GM19238 (cell line): ENCODE data around the gene TMEM163.
A peak's percentile ranks its signal among the peaks of the same experiment; 100 is the strongest.
"Not testable (repeated sequence)": the region's sequence is repeated elsewhere in the genome, so short reads cannot be mapped to it uniquely, and the experiment has no call there.

Experiments
- DNase-seq: peaks from one replicate; pipeline ENCODE4 v3.0.0; 2011; ENCODE audit warnings: low spot score; ENCODE audit not compliant: insufficient read length

Gene TMEM163

DNA sequence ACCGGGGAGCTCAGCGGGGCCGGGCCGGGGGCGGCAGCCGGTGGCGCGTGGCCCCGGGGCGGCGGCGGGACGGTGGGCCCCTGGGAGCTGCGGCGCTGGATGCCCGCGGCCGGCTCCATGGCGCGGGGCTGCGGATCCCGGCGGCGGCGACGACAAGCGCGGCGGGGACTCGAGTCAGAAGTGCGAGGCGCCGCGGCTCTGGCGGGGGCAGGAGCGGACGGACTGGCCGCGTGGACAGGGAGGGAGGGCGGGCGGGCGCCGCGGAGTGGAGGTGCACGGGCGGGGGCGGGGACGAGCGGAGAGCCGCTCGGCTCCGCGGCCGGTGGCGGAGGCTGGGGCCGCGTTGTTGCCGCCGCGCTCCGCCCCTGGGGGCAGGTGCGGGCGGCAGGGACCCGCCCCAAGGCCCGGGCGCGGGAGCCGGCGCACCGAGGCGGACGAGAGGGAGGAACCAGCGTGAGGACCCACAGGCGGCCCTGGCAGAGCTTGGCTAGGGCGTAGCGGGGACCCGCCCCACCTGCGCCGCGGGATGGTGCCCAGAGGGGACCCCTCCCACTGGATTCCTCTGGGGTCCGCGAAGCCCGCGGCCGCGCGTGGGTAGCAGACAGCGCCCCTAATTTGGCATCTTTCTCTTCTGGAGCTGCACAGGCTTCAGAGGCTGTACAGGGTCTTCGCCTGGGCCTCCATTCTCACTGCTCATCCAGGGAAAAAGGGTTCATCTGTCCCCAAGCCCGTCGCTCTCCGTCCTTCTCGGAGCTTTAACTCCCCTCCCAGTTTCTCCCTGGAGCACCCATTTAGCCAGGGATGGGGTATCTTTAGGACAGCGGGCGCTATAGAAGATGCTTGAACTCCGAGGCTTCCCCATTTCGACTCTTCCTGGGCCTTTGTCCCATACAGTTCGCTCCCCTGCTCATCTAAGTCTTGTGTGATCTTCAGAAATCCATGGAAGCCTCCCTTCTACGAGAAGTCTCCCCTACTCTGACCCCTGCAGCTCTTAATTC, at the start of gene TMEM163:
TMEM163 (minus strand) TSS at position 184 of the 998 bp plus-strand sequence.
- peak; percentile 25 for DNase-seq

DNA sequence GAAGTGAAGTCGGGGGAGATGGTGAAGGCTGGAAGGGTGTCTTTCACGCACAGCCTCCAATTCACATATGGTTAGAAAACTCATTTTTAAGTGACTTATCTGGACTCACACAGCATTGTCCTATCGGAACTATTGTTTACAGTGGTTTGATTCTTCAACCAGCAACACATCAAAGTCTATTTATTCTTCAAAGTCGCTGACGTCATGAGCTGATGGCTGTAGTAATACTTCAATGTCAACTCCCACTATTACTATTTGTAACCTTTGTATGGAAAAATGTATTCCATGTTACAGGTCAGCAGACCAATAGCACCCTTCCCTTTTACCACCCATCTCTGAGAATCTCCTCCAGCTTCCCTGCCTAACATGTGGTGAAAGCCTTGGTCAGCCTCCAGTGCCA, 47.8 kb upstream of the TMEM163 start:
- DNase-seq = no peak

DNA sequence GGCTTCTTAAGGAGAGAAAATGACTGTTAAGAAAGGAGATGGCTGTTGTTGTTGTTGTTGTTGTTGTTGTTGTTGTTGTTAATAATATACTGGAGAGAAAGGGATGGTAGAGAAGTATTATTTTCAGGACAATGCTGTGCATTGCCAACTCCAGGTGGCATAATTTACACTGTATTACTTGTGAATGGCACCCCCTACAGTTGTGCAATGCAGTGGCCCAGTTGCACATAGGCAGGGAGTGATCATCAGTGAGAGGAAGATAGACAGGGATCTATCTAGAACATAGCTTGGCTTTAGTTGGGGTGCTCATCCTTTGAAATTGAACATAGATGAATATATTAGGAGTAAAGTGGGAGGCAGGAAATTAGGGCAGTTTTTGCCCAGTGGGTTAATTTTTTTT, 47.2 kb upstream of the TMEM163 start:
- no peak for DNase-seq

DNA sequence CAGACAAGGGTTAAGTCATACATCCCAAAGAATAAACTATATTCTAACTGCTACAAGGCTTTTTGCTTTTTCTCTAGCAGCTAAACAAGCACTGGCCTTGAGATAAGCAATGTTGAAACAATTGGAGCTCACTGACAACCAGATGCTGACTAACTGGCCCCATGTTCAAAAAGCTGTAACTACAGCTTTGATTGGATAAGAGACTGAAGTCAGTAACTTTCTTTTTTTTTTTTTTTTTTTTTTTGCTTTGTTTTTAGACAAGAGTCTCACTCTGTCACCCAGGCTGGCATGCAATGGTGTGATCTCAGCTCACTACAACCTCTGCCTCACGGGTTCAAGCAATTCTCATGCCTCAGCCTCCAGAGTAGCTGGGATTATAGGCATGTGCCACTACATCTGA, 45.4 kb upstream of the TMEM163 start:
- DNase-seq = no peak

DNA sequence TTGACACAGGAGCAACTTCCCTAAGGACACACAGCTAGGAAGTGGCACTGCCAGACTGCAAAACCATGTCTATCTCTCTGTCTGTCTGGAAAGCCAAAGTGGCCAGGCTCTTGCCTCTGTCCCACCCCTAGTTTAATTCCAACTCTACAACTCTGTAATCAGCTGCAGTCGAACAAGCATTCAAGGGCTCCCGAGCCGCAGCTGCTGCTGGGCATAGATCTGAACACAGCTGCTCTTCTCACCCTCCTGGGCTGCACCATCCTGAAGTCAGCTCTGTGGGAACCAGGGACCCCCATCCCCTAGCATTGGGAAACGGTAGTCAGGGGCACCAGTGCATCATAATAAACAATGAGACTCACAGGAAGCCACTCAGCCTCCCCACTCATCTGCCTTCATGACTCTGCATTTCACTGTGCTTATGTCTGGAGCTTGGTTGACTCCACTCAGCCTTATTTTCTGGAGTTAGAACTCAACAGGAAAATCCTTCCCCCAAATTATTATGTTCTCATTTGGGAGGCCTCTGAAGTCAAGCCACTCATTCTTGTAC, 44.4 kb upstream of the TMEM163 start:
- DNase-seq = no peak

DNA sequence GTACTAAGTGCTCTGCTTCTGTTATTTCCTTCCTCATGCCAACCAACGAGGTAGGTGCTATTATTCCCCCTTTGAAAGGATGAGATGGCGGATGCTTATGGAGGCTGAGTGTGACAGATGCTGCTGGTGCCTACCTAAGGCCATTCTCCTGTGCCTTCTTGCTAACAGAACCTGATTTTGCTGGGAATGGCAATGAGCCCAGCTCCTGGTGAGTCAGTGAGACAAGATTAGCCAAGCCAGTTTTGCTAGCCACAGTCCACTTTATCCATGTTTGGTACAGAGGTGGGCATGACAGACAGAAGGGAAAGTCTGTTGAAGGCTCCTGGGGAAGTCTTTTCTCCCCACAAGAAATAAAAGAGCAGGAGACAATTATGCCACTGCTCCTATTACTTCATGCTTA, 43.7 kb upstream of the TMEM163 start:
- DNase-seq = no peak

DNA sequence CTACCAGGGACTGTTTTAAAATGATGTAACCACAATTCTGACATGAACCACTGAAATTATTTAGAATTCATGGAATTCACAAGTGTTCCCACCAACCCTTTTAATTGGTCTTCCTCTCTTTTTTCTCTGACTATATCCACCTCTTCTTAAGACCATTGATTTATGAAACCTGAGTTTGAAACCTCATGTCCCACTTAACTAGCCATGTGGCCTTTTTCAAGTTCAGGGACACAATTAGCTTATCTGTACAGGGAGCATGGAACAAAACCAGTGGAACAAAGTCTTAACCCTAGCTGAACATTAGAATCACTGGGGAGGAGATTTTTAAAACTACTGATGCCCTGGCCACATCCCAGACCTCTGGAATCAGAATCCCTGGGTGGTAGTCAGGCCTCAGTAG, 41.6 kb upstream of the TMEM163 start:
- no peak for DNase-seq

DNA sequence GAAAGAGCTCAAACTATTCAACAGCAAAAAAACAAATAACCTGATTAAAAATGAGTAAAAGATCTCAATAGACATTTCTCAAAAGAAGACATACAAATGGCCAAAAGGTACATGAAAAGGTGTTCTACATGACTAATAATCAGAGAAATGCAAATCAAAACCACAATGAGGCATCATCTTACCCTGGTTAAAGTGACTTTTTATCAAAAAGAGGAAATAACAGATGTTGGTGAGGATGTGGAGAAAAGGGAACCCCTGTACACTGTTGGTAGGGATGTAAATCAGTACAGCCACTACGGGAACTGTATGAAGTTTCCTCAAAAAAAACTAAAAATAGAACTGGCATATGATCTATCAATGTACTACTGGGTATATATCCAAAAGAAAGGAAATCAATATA, 39.8 kb upstream of the TMEM163 start:
- no peak for DNase-seq

DNA sequence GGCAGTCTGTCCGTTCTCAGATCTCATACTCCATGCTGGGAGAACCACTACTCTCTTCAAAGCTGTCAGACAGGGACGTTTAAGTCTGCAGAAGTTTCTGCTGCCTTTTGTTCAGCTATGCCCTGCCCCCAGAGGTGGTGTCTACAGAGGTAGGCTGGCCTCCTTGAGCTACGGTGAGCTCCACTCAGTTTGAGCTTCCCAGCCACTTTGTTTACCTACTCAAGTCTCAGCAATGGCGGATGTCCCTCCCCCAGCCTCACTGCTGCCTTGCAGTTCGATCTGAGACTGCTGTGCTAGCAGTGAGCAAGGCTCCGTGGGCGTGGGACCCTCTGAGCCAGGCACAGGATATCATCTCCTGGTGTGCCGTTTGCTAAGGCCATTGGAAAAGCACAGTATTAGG, 33.2 kb upstream of the TMEM163 start:
- not testable (repeated sequence) for DNase-seq

DNA sequence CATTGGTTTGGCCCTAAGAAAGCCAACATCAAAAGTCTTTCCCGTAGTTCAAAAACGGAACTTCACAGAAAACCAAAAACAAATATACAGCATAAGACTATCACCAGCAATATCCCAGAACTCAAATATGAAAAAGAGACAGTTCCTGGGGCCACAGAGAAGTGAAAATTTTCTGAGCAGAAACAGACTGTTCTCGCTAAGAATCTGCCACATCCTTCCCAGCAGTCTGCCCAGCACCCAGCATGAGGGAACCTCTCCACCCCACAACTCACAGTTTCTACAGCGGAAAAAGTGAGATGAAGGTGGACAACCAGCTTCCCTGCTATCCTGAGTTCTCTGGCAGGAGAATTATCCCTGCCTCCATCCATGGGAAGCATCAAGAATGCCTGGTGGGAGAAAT, 26.7 kb upstream of the TMEM163 start:
- no peak for DNase-seq

DNA sequence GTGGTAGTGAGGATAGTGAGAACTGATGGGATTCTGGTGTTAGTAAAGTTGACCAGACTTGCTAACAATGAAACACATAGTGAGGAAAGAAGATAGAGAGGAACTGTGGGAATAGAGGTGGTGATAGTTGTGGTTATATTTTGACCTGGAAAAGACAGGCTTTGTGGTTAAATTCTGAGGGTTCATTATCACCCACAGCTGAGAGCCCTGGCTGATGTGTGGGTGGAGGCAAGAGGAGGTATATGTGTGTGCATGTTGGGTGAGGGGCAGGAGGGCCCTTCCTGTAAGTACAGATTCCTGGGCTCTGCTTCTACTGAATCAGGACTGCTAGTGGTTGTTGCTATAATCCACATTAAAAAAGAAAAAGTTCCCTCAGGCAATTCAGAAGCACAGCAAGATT, 26.2 kb upstream of the TMEM163 start:
- no peak for DNase-seq

DNA sequence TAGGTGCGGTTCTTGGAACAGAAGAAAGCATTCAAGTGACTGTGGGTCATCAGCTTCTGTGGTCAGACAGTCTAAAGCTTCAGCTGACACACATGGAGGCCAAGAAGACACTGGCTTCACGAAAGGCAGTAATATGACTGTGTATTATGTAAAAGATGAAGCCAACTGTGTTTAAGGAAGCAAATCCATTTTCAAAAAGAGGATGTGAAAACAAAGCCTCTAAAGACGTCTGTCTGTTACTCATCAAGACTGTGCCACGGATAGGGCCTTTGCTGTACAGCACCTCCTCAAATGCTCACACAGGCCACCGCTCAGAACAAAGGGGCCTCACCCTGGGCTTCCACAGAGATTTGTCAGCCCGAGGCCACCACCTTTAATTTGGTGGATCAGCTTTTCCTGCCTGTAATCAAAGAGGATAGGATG, 21.1 kb upstream of the TMEM163 start:
- peak; percentile 49 for DNase-seq

DNA sequence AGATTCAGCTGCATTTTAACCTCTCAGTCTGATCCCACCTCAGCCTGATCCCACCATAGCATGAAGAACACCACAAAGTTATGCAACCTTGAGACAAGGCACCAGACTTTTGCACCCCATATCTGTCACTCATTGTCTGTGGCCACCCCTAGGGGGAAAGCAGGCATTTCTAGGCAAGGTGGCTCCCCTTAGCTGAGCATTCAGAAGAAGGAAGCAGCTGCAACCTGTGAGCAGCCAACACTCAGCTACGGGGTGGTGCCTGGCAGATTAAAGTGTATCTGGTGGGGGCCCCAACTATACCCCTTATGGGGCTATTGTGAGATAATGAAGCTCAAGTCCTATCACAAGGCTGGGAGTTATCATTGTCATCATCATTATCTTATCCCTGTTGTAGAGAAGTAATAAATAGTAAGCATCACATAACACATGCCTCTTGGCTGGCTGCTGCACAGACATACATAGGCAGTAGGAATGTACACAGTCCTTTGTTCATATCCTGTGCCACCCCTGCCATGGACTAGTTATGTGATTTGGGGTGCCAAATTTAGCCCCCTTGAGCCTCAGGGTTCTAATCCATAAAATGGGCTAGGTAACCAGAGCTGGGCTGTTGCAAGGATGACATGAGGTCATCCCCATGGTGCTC, 20.6 kb upstream of the TMEM163 start:
- DNase-seq = no peak

DNA sequence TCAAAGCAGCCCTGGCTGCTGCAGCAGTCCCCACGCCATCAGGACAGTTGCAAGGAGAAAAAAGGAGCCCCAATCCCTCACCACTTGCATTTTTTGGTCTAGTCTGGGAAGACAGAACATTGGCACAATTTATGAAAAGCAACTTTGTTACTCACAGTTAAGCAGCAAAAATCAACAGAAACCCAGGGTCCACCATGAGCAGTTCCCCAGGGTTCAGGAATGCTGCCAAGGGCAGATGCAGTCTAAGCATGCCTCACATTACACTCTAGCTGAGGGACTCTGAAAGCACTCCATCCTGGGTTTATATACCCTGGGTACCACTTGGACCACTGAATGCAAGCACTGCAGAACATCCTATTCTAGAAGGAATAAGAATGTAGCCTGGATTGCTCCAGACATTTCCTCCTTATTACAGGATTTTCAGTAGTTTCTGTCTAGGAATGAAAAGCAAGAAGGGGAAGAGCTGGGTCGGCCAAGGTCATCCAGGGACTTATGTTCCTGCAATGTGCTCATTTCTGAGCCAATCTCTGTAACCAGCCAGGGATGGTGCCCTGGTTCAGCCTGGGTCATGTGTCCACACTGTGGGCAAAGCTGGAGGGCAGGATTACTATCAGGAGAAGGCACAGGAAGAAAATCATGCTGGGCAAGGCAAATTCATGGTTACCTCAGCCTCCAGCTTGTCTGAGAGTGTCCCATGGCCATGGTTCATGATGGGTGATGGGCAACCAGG, 19.5 kb upstream of the TMEM163 start:
- no peak for DNase-seq

DNA sequence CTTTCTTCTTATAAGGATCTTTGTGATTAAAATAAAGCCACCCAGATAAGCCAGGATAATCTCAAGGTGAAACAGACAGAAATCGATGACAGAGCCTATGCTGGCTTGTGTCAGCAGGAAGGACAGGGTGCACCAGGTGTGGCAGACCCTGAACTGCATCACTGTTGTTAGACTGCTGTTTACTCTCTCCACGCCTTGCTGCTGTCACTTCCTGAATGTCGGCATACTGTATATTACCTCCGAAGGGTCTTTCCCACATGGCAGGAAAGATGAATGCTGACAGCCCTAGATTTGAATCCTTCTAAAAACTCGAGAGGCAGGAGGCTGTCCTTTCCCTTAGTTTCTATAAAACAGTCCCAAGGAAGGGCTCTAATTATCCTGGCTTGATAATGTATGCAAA, 18.9 kb upstream of the TMEM163 start:
- no peak for DNase-seq

DNA sequence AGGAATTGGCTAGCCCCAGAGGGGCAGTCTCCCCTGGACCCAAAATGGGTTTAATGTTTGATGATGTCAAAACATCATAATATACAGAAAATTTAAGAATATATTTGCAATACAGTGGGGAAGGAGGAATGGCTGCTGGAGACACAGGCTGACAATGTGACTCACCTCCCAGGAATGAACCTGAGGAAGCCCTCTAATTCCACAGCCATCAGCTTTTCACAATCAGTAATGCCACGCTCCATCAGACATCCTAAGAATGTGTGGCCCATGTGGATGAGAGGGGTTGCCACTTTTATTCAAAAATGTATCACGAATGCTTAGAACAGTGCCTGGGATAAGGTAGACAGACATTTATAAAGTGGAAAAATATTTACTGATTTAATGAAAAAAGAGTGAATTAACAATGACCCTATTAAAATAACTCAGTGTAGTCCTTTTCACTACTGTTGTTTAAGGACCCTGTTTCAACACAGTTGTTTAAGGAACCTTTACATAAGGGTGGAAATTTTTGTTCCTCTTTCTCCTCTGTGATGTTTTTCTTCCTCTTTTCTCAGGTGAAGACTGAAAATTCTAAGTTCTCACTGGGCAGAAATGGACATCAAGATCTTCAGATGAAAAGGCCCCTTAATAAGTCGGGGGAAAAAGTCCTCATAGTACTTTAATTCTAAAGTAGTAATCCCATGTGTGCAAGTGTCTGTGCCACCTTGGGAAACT, 17.5 kb upstream of the TMEM163 start:
- DNase-seq = no peak

DNA sequence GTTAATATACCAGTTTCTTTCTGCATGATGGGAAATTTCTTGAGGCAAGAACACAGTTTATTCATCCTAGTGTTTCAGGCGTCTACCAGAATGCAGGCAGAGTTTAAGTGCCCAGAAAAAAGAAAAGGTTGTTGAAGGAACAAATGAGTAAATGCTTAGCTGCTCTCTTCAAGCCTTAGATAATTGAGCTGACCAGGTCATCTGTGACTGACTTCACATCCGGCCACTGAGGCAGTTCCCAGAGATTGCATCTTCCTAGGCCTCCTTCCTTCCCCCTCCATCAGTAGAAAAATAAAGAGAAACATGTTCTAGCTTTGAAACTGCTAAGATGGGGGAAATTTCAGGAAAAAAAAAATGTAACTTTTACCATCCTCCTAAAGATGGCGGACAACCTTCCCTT, 9.4 kb upstream of the TMEM163 start:
- DNase-seq = no peak

DNA sequence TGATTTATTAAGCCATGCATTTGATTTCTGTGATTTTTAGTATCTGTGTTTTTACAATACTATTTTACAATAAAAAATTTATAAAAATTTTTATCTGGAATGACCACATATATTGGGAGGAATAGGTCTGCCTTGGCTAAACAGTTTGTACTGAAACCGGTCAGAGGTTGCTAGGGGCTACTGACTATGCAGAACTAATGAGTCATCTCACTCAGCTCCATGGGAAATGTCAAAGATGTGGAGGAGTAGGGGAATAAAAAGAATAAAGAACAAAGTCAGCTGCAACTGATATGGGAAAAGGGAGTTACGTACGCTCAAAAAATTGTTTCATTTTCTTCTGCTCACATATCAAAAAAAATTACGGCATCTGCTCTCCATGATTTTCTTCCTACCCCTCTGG, 8.6 kb upstream of the TMEM163 start:
- DNase-seq = no peak

DNA sequence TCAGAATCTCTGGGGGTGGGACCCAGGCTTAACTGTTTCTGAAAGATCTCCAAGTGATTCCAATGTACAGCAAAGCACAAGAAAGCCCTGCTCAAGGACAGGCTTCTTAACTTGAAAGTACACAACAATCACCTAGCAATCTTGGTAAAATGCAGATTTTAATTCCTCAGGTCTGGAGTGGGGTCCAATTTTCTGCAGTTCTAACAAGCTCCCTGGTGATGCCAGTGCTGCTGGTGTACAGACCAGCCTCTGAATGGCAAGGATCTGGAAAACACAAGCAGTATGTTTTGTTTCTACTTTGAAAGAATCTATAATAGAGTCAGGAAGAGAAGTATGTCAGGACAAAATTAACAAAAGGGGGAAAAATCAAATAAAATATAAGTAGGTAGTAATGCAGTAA, 7.8 kb upstream of the TMEM163 start:
- DNase-seq = no peak

DNA sequence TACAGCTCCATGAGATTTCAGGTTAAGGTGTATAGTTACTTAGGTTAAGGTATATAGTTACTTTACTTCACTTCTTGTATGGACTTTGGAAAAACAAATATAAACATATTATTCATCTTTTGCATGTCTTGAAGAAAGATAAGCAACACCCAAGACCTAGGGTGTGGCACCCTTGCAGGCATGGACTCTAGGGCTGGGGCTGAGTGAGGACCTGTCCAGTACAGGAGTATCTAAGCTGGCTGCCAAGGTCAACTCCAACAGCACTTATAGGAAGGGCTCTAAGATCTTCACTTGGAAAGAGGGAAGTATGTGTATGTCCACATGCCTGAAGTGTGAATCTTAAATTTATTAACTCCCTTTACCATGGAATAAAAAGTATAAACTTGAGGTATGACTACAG, 7.1 kb upstream of the TMEM163 start:
- DNase-seq = no peak

DNA sequence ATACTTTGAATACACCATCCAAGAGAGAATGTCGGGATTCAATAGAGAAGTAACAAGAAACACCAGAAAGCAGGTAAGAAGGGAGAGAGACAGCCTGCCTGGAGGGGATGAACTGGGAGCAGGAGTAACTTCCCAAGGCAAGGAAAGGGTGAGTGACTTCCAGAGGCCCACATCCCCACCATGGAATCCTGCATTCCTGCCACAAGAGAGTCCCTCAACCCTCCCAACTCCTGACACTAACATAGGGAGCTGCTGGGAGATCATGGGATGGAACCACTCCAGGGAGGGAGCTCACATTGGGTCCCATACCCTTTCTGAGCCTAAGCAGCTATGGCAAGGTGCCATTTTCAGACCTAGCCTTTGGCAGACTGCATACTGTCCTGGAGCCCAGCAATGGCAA, 5.5 kb upstream of the TMEM163 start:
- DNase-seq = no peak
